ENCODE data around the gene ARRDC3.
"Not testable (repeated sequence)": the region's sequence is repeated elsewhere in the genome, so short reads cannot be mapped to it uniquely, and the experiment has no call there.

Gene ARRDC3

GRCh38 chr5:91361055-91361701 is 21.9 kb downstream of the ARRDC3 start:
- DNase-seq (ENCODE audit: low read depth in 3 of 3, low spot score in 1 of 3): no peak

- no peak for DNase-seq (ENCODE audit: low read depth in 3 of 3, low spot score in 1 of 3)
Observed at GRCh38 chr5:91359962-91360609, 23.0 kb downstream of the ARRDC3 start.

- DNase-seq (ENCODE audit: low read depth in 3 of 3, low spot score in 1 of 3): no peak
Observed at GRCh38 chr5:91357806-91358205, 25.3 kb downstream of the ARRDC3 start.

- DNase-seq (ENCODE audit: low read depth in 3 of 3, low spot score in 1 of 3): no peak
Observed at GRCh38 chr5:91357012-91357634, 26.0 kb downstream of the ARRDC3 start.

- DNase-seq (ENCODE audit: low read depth in 3 of 3, low spot score in 1 of 3): not testable (repeated sequence)
Observed at GRCh38 chr5:91354867-91355266, 28.2 kb downstream of the ARRDC3 start.

- DNase-seq (ENCODE audit: low read depth in 3 of 3, low spot score in 1 of 3): no peak
Observed at GRCh38 chr5:91352831-91353695, 30.1 kb downstream of the ARRDC3 start.

- DNase-seq (ENCODE audit: low read depth in 3 of 3, low spot score in 1 of 3): no peak
Observed at GRCh38 chr5:91345461-91345860, 37.7 kb downstream of the ARRDC3 start.

GRCh38 chr5:91344661-91345200 is 38.4 kb downstream of the ARRDC3 start:
- not testable (repeated sequence) for DNase-seq (ENCODE audit: low read depth in 3 of 3, low spot score in 1 of 3)

GRCh38 chr5:91343916-91344315 is 39.2 kb downstream of the ARRDC3 start:
- DNase-seq (ENCODE audit: low read depth in 3 of 3, low spot score in 1 of 3): no peak

- DNase-seq (ENCODE audit: low read depth in 3 of 3, low spot score in 1 of 3): not testable (repeated sequence)
Observed at GRCh38 chr5:91342931-91343330, 40.2 kb downstream of the ARRDC3 start.

- no peak for DNase-seq (ENCODE audit: low read depth in 3 of 3, low spot score in 1 of 3)
Observed at GRCh38 chr5:91341154-91341553, 42.0 kb downstream of the ARRDC3 start.

GRCh38 chr5:91340532-91340931 is 42.6 kb downstream of the ARRDC3 start:
- no peak for DNase-seq (ENCODE audit: low read depth in 3 of 3, low spot score in 1 of 3)

GRCh38 chr5:91339063-91339705 is 43.9 kb downstream of the ARRDC3 start:
- DNase-seq (ENCODE audit: low read depth in 3 of 3, low spot score in 1 of 3): no peak

GRCh38 chr5:91332267-91333045 is 50.7 kb downstream of the ARRDC3 start:
- no peak for DNase-seq (ENCODE audit: low read depth in 3 of 3, low spot score in 1 of 3)

GRCh38 chr5:91331705-91332104 is 51.4 kb downstream of the ARRDC3 start:
- DNase-seq (ENCODE audit: low read depth in 3 of 3, low spot score in 1 of 3): no peak

GRCh38 chr5:91329283-91329682 is 53.8 kb downstream of the ARRDC3 start:
- DNase-seq (ENCODE audit: low read depth in 3 of 3, low spot score in 1 of 3): no peak

- no peak for DNase-seq (ENCODE audit: low read depth in 3 of 3, low spot score in 1 of 3)
Observed at GRCh38 chr5:91328743-91329142, 54.4 kb downstream of the ARRDC3 start.

GRCh38 chr5:91322981-91323380 is 60.1 kb downstream of the ARRDC3 start:
- DNase-seq (ENCODE audit: low read depth in 3 of 3, low spot score in 1 of 3): not testable (repeated sequence)

- DNase-seq (ENCODE audit: low read depth in 3 of 3, low spot score in 1 of 3): no peak
Observed at GRCh38 chr5:91319667-91320066, 63.5 kb downstream of the ARRDC3 start.

GRCh38 chr5:91318724-91319123 is 64.4 kb downstream of the ARRDC3 start:
- DNase-seq (ENCODE audit: low read depth in 3 of 3, low spot score in 1 of 3): no peak
